C4-2B (cell line): ENCODE data around the gene ARHGAP42.

Source experiments
- CTCF ChIP-seq: fragments of 450-650 bp; conservative IDR thresholded peaks from 2 replicates; pipeline ENCODE4 v1.5.1; 2017; ENCODE audit warnings: mild to moderate bottlenecking
- ZFX ChIP-seq: fragments of 450-650 bp; IDR thresholded peaks from 2 replicates; pipeline ENCODE4 v1.6.1; 2017

- TF ChIP-seq CTCF = no peak
- TF ChIP-seq ZFX = no peak
Measured at GRCh38 chr11:100851584-100852152, 164.6 kb downstream of the ARHGAP42 start.
